GM19025 (cell line): Measurements from ENCODE around the gene LINGO3.
"Not testable (repeated sequence)": the region's sequence is repeated elsewhere in the genome, so short reads cannot be mapped to it uniquely, and the experiment has no call there.

Source experiments
- ATAC-seq: cut with Tn5 transposase; IDR thresholded peaks from one replicate; pipeline ENCODE4 v1.9.1; 2021; ENCODE audit warnings: mild to moderate bottlenecking, low read depth, moderate library complexity; ENCODE audit not compliant: unreplicated experiment

Gene LINGO3

GRCh38 chr19:2308114-2308556 is at the start of gene LINGO3:
Gene LINGO3 (minus strand): TSS chr19:2308154. CDS start chr19:2291776, 16,378 bp downstream.
- no peak for ATAC-seq

GRCh38 chr19:2356036-2356646 is 48.2 kb upstream of the LINGO3 start:
- no peak for ATAC-seq

- no peak for ATAC-seq
These were observed 47.4 kb upstream of the LINGO3 start for GRCh38 chr19:2355168-2356035.

GRCh38 chr19:2354670-2355069 is 46.7 kb upstream of the LINGO3 start:
- ATAC-seq: no peak

- no peak for ATAC-seq
These were observed 46.1 kb upstream of the LINGO3 start for GRCh38 chr19:2353887-2354592.

- no peak for ATAC-seq
These were observed 45.4 kb upstream of the LINGO3 start for GRCh38 chr19:2353159-2353886.

- ATAC-seq: no peak
These were observed 44.2 kb upstream of the LINGO3 start for GRCh38 chr19:2352121-2352520.

GRCh38 chr19:2351591-2351990 is 43.6 kb upstream of the LINGO3 start:
- no peak for ATAC-seq

- ATAC-seq: no peak
These were observed 42.7 kb upstream of the LINGO3 start for GRCh38 chr19:2350656-2351055.

- not testable (repeated sequence) for ATAC-seq
These were observed 41.9 kb upstream of the LINGO3 start for GRCh38 chr19:2349818-2350217.

- ATAC-seq: no peak
These were observed 38.1 kb upstream of the LINGO3 start for GRCh38 chr19:2345794-2346663.

- no peak for ATAC-seq
These were observed 37.1 kb upstream of the LINGO3 start for GRCh38 chr19:2345076-2345475.

- ATAC-seq: no peak
These were observed 36.5 kb upstream of the LINGO3 start for GRCh38 chr19:2344381-2344870.

GRCh38 chr19:2343289-2343982 is 35.5 kb upstream of the LINGO3 start:
- ATAC-seq: no peak

GRCh38 chr19:2342656-2343288 is 34.8 kb upstream of the LINGO3 start:
- ATAC-seq: no peak

GRCh38 chr19:2341982-2342381 is 34.0 kb upstream of the LINGO3 start:
- ATAC-seq: no peak

GRCh38 chr19:2341244-2341751 is 33.3 kb upstream of the LINGO3 start:
- ATAC-seq: no peak
